ENCODE measurements around the gene PAFAH2.
"Not testable (repeated sequence)": the region's sequence is repeated elsewhere in the genome, so short reads cannot be mapped to it uniquely, and the experiment has no call there.

The PAFAH2 gene

GRCh38 chr1:26010825-26011224 is 13.0 kb upstream of the PAFAH2 start:
- DNase-seq, result no peak

DNA sequence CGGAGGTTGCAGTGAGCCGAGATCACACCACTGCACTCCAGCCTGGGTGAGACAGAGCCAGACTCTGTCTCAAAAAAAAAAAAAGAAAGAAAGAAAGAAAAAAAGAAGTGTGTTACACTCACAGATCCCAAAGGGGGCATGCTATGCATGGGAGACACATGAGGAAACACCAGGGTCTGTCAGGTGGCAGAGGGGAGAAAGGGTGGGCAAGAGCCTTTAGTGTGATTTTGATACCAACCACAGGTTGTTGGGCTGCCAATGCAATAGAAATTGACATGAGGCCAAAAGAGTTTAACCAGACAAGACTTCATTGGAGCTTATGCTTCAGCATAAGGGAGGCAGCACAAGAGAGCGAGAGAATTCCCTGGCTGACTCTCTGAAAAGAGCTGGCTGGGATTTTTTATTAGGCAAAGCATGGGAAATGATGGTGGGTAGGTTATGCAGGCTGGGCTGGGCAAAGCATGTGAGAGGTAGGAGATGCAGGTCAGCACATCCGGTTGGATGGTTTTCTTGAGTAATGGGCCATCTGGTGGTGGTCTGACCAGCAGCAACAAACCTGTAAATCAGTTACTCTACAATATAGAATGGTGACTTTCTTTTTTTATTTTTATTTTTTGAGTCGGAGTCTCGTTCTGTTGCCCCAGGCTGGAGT is 12.1 kb upstream of the PAFAH2 start:
- DNase-seq, result peak; percentile 11

GRCh38 chr1:26006710-26007109 is 8.8 kb upstream of the PAFAH2 start:
- no peak for DNase-seq

DNA sequence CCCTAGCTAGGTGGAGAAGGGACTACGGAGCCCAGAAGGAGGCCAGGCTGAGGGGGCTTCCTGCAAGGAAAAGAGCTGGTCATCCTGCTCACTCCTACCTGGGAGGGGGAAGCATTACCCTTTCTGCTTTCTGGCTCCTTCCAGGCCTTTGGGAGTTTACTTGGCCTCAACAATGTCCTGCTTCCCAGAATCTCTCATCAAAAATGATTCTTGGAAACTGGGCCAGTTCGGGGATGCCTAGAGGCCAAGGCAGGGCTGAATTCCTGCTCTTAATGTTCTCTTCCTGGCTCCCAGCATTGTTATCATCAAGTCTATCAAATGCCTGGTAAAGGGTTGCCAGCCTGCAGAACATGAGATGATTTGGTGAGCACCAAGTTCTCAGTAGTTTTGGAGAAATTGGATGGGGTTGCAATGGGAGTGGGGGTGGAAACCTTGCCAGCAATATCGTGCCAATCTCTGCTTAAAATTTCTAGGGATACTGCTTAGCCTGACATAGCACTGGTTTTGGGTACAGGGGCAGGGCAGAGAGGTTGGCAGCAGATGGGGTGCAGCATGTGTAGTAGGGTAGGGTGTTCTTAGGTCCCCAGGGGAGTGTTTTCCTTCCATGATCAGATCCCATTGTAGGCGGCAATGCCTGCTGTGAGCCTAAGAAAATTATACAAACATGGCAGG is 7.7 kb upstream of the PAFAH2 start:
- DNase-seq, result no peak

GRCh38 chr1:26003756-26004155 is 5.9 kb upstream of the PAFAH2 start:
- no peak for DNase-seq

- DNase-seq, result no peak
Measured at GRCh38 chr1:26003262-26003661, 5.4 kb upstream of the PAFAH2 start.

GRCh38 chr1:25999041-25999800 is 1.4 kb upstream of the PAFAH2 start:
- DNase-seq, result no peak

DNA sequence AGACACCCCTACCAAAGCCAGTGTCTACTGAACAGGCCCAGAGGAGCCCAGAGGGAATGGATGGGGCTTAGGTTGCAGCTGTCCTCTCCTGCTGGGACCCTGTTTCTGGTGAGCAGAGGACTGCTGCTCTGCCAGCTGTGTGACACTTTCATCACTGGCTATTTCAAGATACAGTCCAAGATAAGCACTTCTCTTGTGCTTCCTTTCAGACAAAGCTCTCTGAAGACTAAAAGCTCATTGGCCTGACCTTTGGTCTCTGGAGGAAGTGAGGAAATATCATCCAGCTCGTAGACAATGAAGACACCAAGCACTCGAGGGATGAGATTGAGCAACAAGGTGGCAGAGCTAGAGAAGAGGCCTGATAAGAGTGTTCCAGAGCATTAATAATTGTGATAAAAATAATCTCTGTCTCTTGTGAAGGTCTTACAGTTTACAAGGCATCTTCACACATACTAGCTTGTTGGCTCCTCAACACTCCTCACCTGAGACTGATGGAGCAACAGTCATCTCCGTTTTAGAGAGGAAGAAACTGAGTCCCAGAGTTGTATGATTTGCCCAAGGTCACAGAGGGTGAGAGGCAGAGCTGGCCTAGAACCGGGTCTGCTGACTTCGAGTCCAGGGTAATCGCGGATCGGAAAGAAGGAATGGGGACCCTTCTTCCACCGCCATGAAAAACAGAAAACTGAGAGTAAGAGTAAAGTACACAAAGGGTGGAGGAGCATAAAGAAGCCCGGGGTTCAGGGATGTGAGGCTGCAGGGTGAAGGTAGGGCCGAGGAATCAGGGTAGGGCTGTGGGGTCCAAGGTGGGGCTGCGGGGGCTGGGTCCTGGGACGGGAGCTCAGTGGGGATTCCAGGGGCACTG is 666 bp downstream of the PAFAH2 start:
- no peak for DNase-seq

DNA sequence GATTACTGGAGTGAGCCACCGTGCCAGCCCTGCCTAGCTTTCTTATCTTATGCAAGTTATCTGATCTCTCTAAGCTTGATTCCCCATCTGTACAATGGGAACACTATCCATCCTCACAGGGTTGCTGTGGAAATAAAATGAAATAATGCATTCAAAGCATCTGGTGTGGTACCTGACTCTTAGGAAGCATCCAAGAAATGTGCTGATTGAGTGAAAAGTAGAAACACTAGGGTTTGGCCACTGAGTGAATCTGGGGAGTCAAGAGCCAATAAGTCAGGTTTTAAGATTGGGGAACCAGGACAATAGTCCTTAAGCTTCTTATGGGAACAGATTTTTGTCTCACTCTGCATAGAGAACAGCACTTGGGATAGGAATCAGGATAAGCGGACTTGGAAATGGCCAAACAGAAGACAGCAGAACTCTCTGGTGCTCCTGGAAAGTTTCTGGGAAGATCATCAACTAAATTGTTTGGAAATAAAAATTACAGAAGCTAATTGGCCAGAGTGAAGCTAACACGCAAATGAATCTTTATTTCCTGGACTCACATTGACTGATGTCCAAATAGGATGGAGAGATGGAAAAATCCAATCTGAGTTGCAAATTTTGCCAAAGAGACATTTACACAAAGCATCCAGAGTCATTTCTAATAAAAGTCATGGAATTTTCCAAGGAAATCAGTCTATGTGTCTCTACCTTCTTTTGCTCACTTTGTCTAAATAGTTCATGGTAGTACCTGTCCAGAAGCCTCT is 3.3 kb downstream of the PAFAH2 start:
- no peak for DNase-seq

DNA sequence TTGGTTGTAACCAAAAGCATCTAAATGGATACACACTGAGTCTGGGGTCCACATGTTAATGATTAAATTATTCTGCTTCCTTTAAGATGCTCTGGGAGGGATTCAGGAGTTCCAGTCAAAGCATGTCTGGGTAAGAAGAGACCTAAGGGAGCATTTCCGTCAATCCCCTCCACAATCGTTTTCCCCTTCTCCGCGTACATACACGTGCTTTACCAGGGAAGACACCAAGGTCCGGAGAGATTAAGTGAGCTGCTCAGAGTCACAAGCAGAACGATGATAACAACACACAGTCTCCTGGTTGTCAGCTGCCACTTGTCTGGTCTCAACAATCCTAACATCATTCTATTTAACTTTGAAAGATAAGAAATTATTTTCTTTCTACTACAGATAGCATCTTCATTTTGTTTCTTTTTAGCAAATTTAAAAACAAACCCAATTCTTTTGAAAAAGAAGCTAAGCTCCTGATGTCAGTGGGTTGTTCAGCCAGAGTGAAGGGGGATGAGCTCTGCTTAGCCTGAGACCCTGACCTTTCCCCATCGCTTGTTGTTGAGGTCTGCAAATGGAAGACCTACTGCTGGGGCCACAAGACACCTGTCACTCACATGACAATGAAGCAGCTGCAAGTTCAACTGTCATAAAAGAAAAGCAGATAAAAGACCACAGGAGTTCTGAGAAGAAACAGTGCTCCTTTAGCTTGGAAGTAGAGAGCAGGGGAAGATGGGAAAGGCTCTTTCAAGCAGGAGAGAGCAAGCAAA is 4.5 kb downstream of the PAFAH2 start:
- no peak for DNase-seq

- DNase-seq, result no peak
Measured at GRCh38 chr1:25992689-25993171, 5.1 kb downstream of the PAFAH2 start.

- DNase-seq, result no peak
Measured at GRCh38 chr1:25991937-25992688, 5.8 kb downstream of the PAFAH2 start.

DNA sequence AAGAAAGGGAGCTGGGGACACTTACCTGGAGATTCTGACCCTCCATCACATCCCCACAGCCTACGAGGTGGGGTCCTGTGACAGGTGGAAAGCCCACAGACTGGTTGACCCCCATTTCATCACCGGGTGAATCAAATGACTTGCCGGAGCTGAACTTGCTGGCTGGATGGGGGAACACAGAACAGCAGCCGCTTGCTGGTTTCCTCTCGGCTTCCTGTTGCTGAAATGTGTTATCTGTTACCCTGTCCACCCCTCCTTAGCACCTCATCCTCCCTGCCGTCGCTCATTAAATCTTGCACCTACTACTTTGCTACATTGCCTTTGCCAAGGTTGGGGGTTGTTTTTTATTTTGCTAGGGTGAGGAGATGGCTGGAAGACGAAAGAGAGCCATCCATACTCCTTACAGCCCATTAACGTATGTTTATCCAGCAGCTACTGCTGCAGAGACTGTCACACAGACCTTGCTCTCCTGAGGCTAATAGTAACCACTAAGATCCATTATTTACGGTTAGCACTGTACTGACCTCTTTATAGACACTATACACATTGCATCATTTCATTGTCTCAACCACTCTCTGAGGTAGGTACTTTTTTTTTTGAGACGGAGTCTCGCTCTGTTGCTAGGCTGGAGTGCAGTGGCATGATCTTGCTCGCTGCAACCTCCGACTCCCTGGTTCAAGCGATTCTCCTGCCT is 7.0 kb downstream of the PAFAH2 start:
- DNase-seq, result peak; percentile 52

DNA sequence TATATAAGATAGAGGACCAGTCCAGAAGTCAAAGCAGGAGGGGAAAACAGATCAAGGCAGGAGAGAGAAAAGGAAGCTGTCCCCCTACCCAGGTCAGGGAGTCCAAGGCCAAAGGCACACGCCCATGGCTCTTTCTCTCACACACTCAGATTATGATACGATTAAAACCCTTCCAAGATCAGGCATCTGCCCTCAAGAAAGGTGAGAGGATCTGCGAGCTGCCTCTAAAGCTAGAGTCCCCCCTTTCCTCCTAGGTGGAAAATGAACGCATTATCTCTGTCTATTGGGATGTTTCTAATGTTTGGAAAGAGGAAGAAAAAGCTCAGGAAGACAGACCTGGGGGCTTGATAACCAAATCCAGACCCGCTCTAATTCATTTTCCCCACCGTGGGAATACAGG is 7.6 kb downstream of the PAFAH2 start:
- no peak for DNase-seq

DNA sequence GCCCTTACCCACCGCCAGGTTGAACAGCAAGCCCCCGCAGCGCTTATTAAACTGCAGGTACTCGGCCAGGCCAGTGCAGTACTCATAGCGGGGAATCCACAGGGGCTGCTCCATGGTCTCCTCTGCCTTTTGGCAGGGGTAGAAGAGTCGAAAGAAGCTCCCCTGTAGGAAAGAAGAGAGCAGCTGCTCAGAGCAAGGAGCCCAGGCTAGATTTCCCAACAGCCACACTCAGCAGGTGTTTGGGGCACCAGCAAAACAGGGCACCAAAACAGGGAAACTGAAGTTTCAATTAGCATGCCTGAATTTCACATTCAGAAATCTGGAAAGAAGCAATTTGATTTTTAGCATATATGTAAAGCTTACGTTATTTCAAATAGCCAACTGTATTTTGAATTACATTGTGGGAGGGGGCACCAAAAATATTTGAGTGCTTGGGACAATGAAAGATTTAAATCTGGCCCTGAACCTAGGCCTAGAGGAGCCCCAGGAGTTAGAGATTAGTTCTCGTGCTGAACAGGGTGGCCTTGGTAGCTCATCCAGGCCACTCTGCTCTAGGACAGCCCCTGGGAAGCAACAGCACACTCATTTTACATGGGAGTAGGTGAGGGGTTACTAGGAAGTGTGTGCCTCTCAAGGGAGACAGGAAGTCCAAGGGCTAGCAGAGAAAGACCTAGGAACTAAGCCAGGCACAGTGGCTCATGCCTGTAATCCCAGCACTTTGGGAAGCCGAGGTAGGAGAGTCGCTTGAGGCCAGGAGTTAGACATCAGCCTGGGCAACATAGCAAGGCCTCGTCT is 8.2 kb downstream of the PAFAH2 start:
- no peak for DNase-seq

- no peak for DNase-seq
Measured at GRCh38 chr1:25987951-25988350, 9.9 kb downstream of the PAFAH2 start.

DNA sequence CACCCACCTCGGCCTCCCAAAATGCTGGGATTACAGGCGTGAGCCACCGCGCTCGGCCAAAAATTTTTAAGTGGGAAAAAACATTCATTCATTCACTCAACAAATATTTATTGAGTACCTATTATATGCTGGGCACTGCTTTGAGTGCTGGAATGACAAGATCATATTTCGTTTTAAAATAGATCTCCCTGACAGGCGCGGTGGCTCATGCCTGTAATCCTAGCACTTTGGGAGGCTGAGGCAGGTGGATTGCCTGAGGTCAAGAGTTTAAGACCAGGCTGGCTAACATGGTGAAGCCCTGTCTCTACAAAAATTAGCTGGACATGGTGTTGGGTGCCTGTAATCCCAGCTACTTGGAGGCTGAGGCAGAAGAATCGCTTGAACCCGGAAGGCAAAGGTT is 11.1 kb downstream of the PAFAH2 start:
- not testable (repeated sequence) for DNase-seq

GRCh38 chr1:25985670-25986069 is 12.2 kb downstream of the PAFAH2 start:
- DNase-seq, result no peak

DNA sequence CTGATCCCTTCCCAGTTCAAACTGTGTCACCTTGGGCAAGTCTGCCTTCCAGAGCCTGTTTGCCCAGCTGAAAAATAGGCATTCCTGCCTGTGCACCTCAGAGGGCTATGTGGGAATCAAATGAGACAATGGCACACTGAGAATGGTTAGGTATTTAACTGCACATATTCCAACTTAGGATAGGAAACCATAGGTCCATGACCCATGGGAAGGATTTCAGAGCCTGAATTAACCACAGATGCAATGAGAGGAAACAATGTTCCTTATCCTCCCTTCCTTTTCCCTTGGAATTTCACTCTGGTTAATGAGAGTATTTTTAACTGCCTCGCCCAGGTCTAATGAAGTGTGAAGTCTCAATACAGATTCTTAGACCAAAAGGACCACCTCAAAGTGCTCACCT is 12.7 kb downstream of the PAFAH2 start:
- no peak for DNase-seq

Measured in stimulated activated CD4-positive, alpha-beta T cell treated with anti-CD3 and anti-CD28 coated beads, Interleukin-15, amount 100 ng/mL, for 24 hours (primary cell).